ENCODE data around the gene NTN4.

The NTN4 gene

GRCh38 chr12:95651681-95652080 lies 138.9 kb downstream of the NTN4 start:
- DNase-seq, result no peak

DNA sequence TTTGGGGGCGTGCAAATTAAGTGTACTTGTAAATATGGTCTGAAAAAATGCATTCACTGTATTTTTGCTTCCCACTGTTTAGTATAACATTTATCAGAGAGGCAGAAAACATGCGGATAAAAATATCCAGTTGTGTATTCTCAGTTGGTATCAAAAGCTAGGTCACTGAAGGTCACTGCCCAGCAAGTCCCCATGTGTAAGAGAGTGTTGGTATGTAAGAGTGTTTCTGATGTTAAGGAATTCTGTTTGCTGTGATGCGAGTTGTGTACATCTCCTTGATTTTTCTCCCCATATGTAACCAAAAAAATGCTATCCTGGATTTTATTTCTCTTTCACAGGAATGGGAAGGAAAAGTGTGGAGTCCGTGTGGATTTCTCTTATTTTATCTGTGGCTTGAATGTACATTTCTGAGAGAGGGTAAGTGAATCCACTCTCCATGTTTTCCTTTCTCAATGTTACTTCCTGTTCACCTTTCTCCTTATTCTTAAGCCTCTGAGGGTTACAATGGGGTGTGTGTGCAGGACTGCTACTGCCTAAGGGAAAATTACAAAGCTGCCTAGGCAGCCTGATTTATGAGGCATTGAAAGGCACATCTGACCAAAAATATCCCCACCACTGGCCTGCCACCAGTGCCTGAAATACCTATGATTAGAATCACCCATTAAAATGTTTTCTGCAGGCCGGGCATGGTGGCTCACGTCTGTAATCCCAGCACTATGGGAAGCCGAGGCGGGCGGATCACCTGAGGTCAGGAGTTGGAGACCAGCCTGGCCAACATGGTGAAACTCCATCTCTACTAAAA lies 141.4 kb downstream of the NTN4 start:
- no peak for DNase-seq

GRCh38 chr12:95646781-95647190 lies 143.8 kb downstream of the NTN4 start:
- DNase-seq, result no peak

DNA sequence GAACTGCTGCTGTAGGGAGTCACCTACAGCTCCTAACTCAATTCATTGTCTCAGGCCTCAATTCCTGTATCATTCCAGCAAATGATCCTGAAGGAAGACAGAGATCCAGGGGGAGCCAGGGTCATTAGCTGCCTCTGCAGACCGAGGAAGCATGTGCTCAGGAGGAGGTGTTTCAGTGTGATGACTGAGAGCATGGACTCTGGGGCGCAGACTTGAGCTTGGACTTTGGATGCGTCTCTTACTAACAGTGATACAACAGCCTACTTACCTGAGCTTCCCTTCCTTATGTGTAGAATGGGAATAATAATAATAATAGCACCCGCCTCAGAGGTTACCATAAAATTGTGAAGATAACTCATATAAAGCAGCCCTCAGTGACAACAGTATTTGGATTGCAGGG lies 147.3 kb downstream of the NTN4 start:
- DNase-seq, result no peak

DNA sequence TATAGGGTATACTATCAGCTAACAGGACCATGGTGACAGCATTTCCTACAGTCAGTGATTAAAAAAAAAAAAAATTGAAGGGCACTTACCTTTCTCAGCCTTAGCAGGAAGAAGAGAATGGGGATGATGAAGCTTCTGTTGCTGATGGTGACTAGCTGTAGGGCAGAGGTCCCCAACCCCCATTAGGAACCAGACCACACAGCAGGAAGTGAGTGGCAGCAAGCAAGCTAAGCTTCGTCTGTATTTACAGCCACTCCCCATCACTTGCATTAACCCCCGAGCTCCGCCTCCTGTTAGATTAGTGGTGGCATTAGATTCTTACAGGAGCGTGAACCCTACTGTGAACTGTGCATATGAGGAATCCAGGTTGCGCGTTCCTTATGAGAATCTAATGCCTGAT lies 148.0 kb downstream of the NTN4 start:
- no peak for DNase-seq

- no peak for DNase-seq
Measured at GRCh38 chr12:95641299-95641952, 149.1 kb downstream of the NTN4 start.

DNA sequence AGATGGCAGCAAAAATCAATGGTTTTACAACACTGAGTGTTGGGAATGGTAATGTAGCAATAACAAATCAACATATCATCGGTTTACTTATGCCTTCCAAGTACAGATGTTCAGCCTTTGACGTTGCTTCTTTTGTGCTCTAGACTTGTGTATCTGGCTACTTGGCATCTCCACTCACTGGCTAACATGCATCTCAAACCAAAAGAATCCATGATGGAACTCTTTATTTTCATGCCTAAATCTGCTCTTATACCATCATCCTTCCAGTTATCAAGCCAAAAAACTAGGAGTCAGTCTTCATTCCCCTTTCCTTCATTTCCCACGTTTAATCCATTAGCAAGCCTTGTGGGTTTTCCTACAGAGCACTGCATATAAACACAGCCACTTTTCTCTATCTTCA lies 150.0 kb downstream of the NTN4 start:
- no peak for DNase-seq

DNA sequence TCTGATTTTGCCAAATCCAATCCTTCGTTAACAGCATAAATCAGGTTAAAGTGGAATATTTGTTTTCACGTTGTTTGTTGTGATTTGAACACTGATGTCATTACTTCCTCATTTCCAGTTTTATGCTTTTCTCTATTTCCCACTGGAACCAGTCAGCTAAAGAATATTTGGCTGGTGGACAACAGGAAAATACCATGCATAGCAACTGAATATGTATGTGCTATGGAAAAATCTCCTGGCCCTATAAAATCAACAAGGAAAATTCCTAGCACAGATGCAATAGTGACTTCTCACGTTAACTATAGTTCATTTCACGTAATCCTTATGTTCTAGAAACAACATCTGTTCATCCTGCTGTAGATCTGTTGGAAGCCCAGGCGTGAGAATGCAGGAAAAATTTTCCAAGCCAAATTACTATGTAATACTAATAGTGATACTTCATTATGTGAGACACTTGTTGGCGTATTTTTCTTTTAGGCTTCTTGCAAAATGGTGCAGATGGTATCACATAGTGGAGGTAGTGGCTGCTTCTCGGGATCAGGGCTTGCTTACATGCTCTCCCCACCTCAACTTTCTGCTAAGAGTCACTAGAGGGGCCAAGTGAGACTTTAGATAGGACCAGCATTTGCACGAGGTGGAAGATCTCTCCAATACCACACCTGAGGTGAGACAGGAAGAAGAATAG lies 153.0 kb downstream of the NTN4 start:
- DNase-seq, result peak; percentile 79

DNA sequence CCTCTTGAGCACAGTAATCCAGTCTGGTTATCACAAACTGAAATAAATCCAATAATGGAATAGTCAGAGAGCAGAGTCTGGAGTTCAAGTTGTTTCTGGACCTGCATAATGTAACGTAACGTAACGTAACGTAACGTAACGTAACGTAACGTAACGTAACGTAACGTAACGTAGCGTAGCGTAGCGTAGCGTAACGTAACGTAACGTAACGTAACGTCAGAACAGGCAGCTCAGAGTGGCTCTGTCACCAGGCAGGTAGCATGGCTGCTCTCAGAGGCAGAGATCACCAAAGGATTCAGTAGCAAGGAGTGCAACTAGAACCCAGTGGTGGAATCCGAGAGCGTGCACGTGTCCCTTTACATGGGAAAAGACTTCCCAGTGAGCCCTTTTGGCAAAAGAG lies 153.6 kb downstream of the NTN4 start:
- DNase-seq, result no peak

GRCh38 chr12:95634622-95635621 lies 155.6 kb downstream of the NTN4 start:
- DNase-seq, result no peak

GRCh38 chr12:95633732-95634465 lies 156.7 kb downstream of the NTN4 start:
- DNase-seq, result no peak

- no peak for DNase-seq
Measured at GRCh38 chr12:95633049-95633731, 157.4 kb downstream of the NTN4 start.

DNA sequence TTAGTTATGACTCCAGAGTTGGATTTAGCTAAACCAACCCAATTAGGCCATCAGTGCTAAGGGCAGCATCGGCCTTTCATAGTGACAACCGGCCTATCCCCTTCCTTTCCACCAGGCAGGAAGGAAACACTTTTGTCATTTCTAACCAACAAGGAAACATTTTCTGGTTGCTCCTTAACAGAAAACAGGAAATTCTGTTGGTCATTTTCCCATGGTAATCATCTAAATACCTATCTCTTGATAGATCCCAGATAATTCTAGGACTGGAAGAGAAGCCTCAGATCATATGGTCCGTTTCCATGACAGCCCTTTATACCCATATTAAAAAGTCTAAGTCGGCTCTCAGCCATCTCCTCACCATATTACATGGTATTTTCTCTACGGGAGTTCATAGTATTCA lies 160.1 kb downstream of the NTN4 start:
- no peak for DNase-seq

DNA sequence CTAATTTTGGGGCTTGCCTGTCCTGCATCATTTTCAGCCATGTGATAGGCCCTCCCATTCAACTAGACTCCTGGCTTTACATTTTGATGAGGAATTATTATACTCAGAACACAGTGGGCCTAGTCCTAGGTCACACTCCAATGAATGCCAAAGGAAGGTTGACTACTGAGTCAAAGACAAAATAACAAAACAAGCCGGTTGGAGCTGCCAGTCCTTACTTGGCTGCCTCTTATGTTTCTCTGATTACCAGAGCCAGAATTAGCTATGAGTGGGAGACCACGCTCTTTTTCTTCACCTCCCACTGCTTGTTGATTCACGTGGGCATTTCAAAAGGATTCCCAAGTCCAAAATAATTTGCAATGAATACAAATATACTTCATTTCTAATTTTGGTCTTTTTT lies 161.2 kb downstream of the NTN4 start:
- no peak for DNase-seq

DNA sequence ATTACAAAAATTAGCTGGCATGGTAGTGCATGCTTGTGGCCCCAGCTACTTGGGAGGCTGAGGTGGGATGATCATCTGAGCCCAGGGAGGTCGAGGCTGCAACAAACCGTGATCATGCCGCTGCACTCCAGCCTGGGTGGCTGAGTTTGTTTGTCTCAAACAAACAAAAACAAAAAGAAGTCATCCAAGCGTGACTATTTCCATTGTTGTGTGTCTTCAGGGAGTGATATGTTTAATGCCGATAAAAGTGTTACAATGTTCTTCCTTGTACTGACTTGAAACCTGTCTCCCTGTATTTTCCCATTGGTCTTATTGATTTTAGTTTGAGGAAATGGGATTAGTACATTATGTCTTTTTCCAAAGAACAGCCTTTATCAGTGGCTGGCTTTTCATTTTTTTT lies 163.7 kb downstream of the NTN4 start:
- DNase-seq, result no peak

- no peak for DNase-seq
Measured at GRCh38 chr12:95625012-95625411, 165.6 kb downstream of the NTN4 start.

DNA sequence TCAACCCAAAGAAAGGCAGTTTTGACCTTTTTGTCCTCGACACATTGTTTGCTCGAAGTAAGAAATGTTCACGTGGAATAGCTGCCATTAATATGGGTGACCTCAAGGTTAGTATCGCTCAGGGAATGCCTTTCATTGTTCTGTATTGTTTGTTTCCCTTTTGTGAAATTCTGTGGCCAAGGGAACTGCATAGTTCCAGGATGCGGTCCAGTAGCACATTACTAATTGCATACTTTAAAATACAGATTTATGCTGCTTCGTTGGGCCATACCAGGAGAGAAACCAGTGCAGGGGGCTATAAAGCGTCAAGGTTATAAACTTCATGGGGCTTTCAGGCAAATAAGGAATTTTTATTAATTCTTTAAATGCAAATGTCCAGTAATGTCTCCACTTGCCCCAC lies 166.0 kb downstream of the NTN4 start:
- DNase-seq, result no peak

DNA sequence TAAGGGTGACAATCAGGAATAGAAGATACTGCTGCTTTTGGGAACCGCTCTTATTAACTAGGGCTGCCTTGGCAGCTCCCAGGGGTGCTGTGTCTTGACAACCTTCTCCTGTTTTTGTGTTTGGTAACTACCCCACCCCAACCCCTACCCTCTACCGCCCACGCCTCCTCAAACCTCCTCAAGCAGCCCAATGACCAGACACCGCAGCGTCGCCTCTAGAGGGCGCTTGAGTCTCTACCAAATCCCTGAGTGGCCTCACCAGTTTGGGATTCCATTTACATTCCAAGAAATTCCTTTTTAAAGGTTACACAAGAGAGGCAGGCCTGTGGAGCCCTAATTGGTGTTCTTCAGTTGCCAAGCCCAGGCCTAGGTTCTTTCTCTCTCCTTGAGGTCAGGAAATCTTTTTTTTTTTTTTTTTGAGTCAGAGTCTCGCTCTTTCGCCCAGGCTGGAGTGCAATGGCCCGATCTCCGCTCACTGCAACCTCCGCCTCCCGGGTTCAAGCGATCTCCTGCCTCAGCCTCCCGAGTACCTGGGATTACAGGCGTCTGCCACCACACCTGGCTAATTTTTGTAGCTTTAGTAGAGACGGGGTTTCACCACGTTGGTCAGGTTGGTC lies 166.9 kb downstream of the NTN4 start:
- DNase-seq, result peak; percentile 57

- no peak for DNase-seq
Measured at GRCh38 chr12:95622879-95623278, 167.7 kb downstream of the NTN4 start.

DNA sequence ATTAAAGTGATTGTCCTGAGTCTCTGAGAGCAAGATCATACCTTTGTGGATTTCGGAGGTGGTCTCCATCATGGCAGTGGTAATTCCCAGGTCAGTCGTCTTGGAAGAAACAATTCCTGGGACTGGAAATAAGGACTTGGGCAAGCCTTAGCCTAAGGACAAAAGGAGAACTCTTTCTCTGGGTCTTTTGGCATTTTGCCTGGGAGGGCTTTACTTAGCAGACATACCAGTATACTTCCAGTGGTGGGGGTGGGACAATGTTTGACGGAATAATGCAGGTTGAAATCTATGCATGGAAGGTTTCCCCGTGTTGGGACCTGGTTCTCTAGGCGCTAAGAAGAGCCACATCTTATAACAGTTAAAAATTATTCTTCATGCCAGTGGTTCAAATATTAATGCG lies 168.8 kb downstream of the NTN4 start:
- no peak for DNase-seq

GRCh38 chr12:95620171-95620570 lies 170.4 kb downstream of the NTN4 start:
- no peak for DNase-seq
